PC-3 (cell line): ENCODE results near the gene NALCN. TPM values are rescaled to one million over a fixed set of nuclear protein-coding genes. Genes with fewer than 3 reads are reported as not detected.

Experiments
- ATAC-seq: fragments of 200-7000 bp; cut with Tn5 transposase; 2 replicates; pipeline ENCODE4 v1.9.1; 2020; ENCODE audit warnings: mild to moderate bottlenecking, moderate library complexity
- BruUV-seq: library from RNA; stranded (reverse); fragments of 400-500 nt; replicated peaks from 2 replicates; lab custom pipeline; 2021; lab: Mats Ljungman, UMichigan
- CTCF ChIA-PET: fragments of 300-600 bp; sonication (Branson Sonifier 250); formaldehyde crosslinking; loops from one replicate; lab custom pipeline; 2022; ENCODE audit warnings: antibody characterized with exemption; lab: Charles Lee
- POLR2A ChIA-PET: fragments of 300-600 bp; sonication (Branson Sonifier 250); formaldehyde crosslinking; loops from one replicate; lab custom pipeline; 2022; ENCODE audit warnings: antibody characterized with exemption; ENCODE audit not compliant: unreplicated experiment; lab: Charles Lee
- DNase-seq: peaks from one replicate; pipeline ENCODE4 v3.0.0-alpha.2; 2015
- H2AFZ ChIP-seq: fragments of 300-600 bp; sonication (generic); 2 replicates; pipeline ENCODE4 v1.6.0; 2016; ENCODE audit warnings: antibody characterized with exemption, low read length
- H3F3A ChIP-seq: fragments of 300-600 bp; sonication (generic); one replicate; pipeline ENCODE4 v1.6.0; 2017; ENCODE audit warnings: antibody characterized with exemption, low read length, control low read depth, mild to moderate bottlenecking; ENCODE audit not compliant: unreplicated experiment
- H3K27ac ChIP-seq: fragments of 300-600 bp; sonication (generic); 2 replicates; pipeline ENCODE4 v1.5.1; 2016; ENCODE audit warnings: mild to moderate bottlenecking, low read length
- H3K27me3 ChIP-seq: fragments of 300-600 bp; sonication (generic); 2 replicates; pipeline ENCODE4 v1.6.1; 2016; ENCODE audit warnings: low read length, mixed read lengths
- H3K36me3 ChIP-seq: fragments of 300-600 bp; sonication (generic); 2 replicates; pipeline ENCODE4 v1.6.1; 2016; ENCODE audit warnings: low read depth, mixed run types, low read length, mixed read lengths
- H3K4me1 ChIP-seq: fragments of 300-600 bp; sonication (generic); 2 replicates; pipeline ENCODE4 v1.5.1; 2016; ENCODE audit warnings: low read length; ENCODE audit not compliant: insufficient read depth
- H3K4me2 ChIP-seq: fragments of 300-600 bp; sonication (generic); 2 replicates; pipeline ENCODE4 v1.6.0; 2016; ENCODE audit warnings: low read length
- H3K4me3 ChIP-seq: fragments of 300-600 bp; sonication (generic); 2 replicates; pipeline ENCODE4 v1.5.1; 2016; ENCODE audit warnings: mild to moderate bottlenecking, low read length, mixed read lengths
- H3K79me2 ChIP-seq: fragments of 300-600 bp; sonication (generic); 2 replicates; pipeline ENCODE4 v1.6.1; 2017; ENCODE audit warnings: low read length, mixed read lengths
- H3K9ac ChIP-seq: fragments of 300-600 bp; sonication (generic); 2 replicates; pipeline ENCODE4 v1.6.0; 2016; ENCODE audit warnings: mild to moderate bottlenecking, low read length
- H3K9me2 ChIP-seq: fragments of 300-600 bp; sonication (generic); replicated peaks from 2 replicates; pipeline ENCODE4 v1.6.1; 2016; ENCODE audit warnings: mixed run types, low read length, mixed read lengths
- H3K9me3 ChIP-seq: fragments of 300-600 bp; sonication (generic); 2 replicates; pipeline ENCODE4 v1.6.1; 2016; ENCODE audit warnings: low read length, mixed read lengths
- H4K20me1 ChIP-seq: fragments of 300-600 bp; sonication (generic); 2 replicates; pipeline ENCODE4 v1.6.1; 2016; ENCODE audit warnings: low read length, mixed read lengths
- EZH2 ChIP-seq: fragments of 300-600 bp; sonication (generic); IDR thresholded peaks from one replicate; pipeline ENCODE4 v1.6.1; 2017; ENCODE audit warnings: antibody characterized with exemption, mild to moderate bottlenecking, low read length; ENCODE audit not compliant: unreplicated experiment
- EZH2phosphoT487 ChIP-seq: fragments of 300-600 bp; sonication (generic); IDR thresholded peaks from 2 replicates; pipeline ENCODE4 v1.6.1; 2018; ENCODE audit warnings: mild to moderate bottlenecking, antibody characterized with exemption, low read length, borderline replicate concordance
- intact Hi-C: fragments of 100-400 bp; cut with micrococcal nuclease; formaldehyde crosslinking; loops from 2 replicates; pipeline ENCODE4 v1.9.0; 2023
- total RNA-seq: library from RNA; depleted of rRNA; stranded (reverse); fragments of >200 nt; gene quantifications from 2 replicates; pipeline ENCODE4 v1.2.3, GENCODE V29; 2014
- TF ChIP-seq, protein P1 (sequence below): fragments of 300-600 bp; sonication (generic); conservative IDR thresholded peaks from 2 replicates; pipeline ENCODE4 v1.5.1; 2017; ENCODE audit warnings: antibody characterized with exemption, low read depth, mild to moderate bottlenecking, low read length

NALCN gene
- total RNA-seq, 1 experiment from 2014 or later, result 11.8 TPM

DNA sequence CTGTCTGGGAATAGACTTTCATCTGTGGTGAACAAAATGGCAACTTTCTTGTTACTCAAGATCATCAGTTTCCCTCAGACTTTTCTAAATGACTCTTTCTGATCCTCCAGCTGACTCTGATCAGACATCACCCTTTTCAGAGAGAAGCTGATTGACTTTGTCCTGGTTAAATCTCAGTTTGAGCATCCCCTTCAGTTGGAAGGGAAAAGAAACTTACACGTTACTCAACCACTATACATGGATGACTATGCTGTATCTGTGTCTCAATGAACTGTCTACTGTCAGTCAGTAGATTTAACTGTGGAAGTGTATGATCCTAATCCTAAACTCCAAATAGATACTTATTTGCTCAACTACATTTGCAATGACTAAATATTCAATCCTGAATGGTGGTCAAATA lies 118.5 kb downstream of the NALCN start:
- ChIA-PET CTCF (no interaction called here), POLR2A (no interaction called here)
- BruUV-seq, result no TSS peak
- no peaks in the 10 kb centered on the region for H3K9me3 ChIP-seq
- intact Hi-C loops, result loop anchor here (1.0 to 5.0 kb wide), 2 partner anchors 146 to 155 kb away; partner anchors contain the start of gene ITGBL1
- no peaks in the 10 kb centered on the region for H3K9me2 ChIP-seq
- H3K9ac ChIP-seq, result no peak overlapping the region
- no peaks in the 10 kb centered on the region for H3K36me3 ChIP-seq
- H3K27me3 ChIP-seq, result no peaks in the 10 kb centered on the region
- H3F3A ChIP-seq, result no peaks in the 10 kb centered on the region
- no peak overlapping the region for H3K27ac ChIP-seq
- no peaks in the 10 kb centered on the region for H4K20me1 ChIP-seq
- H3K4me2 ChIP-seq, result no peak overlapping the region
- TF ChIP-seq, protein P1, sequence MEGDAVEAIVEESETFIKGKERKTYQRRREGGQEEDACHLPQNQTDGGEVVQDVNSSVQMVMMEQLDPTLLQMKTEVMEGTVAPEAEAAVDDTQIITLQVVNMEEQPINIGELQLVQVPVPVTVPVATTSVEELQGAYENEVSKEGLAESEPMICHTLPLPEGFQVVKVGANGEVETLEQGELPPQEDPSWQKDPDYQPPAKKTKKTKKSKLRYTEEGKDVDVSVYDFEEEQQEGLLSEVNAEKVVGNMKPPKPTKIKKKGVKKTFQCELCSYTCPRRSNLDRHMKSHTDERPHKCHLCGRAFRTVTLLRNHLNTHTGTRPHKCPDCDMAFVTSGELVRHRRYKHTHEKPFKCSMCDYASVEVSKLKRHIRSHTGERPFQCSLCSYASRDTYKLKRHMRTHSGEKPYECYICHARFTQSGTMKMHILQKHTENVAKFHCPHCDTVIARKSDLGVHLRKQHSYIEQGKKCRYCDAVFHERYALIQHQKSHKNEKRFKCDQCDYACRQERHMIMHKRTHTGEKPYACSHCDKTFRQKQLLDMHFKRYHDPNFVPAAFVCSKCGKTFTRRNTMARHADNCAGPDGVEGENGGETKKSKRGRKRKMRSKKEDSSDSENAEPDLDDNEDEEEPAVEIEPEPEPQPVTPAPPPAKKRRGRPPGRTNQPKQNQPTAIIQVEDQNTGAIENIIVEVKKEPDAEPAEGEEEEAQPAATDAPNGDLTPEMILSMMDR, result no peak
- TF ChIP-seq EZH2phosphoT487, result no peak
- TF ChIP-seq EZH2, result no peak
- no peak overlapping the region for H3K4me3 ChIP-seq
- no peak for DNase-seq
- no peaks in the 10 kb centered on the region for H3K79me2 ChIP-seq
- H3K4me1 ChIP-seq, result no peaks in the 10 kb centered on the region
- no peak for ATAC-seq
- H2AFZ ChIP-seq, result no peak overlapping the region

DNA sequence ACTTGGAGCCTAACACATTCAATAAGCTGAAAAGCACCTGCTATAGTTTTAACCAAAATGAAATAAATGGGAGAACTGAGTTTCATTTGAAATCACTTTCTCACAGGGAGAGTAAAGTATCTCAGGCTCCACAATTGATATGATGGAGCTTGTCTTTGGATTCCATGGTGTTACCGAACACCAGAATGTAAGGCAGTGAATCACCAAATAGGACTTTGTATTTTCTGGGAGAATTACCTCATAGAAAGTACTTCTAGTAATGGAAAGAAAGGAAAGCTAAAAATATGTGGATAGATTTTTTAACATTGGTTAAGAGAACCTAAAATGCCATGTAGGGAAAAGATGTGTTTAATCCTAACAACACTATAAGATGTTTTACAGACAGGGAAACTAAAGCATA lies 123.6 kb downstream of the NALCN start:
- no peaks in the 10 kb centered on the region for H3K27me3 ChIP-seq
- no peak for DNase-seq
- no peaks in the 10 kb centered on the region for H3K9me2 ChIP-seq
- no peaks in the 10 kb centered on the region for H3K4me1 ChIP-seq
- TF ChIP-seq EZH2 (no peak), EZH2phosphoT487 (no peak)
- TF ChIP-seq, protein P1, result no peak
- H4K20me1 ChIP-seq, result no peaks in the 10 kb centered on the region
- POLR2A ChIA-PET, result no interaction called here
- no peaks in the 10 kb centered on the region for H3K9me3 ChIP-seq
- no TSS peak for BruUV-seq
- no peak overlapping the region for H3K9ac ChIP-seq
- ATAC-seq, result no peak
- no peaks in the 10 kb centered on the region for H3K79me2 ChIP-seq
- no peak overlapping the region for H3K27ac ChIP-seq
- no peak overlapping the region for H2AFZ ChIP-seq
- CTCF ChIA-PET, result no interaction called here
- intact Hi-C loops, result no loop called here
- no peaks in the 10 kb centered on the region for H3K36me3 ChIP-seq
- H3F3A ChIP-seq, result no peaks in the 10 kb centered on the region
- H3K4me2 ChIP-seq, result no peak overlapping the region
- no peak overlapping the region for H3K4me3 ChIP-seq

DNA sequence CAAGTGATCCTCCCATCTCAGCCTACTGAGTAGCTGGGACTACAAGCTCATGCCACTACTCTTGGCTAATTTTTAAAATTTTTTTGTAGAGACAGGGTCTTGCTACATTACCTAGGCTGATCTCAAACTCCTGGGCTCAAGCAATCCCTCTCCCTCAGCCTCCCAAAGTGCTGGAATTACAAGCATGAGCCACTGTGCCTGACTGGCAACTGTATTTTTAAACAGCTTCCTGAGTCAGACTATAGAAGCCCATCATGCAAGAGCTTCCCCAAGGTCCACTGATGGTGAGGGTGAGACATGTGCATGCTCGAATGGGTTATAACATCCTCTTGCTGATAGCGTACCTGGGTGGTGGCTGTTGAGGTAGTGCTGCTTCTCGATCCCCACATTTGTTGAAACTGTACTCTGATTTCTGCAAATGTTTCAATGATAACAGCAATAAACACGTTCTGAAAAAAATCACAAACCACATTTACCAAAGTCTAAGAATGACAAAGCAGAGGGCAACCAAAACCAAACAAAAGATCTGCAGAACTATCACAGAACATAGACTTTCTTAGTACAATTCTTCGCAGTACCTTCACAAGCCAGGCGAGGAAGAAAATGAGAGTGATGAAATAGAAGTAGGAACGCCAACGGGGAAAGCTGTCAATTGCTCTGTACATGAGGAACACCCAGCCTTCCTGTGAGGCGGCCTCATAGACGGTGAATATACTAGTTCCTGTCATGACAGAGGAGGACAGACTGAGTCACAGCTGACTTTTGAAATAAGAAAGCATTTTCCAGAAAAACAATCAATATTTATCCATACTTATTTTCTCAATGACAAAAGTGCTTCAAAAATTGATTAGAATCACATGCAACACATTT lies 124.4 kb downstream of the NALCN start:
- TF ChIP-seq, protein P1, result no peak
- TF ChIP-seq EZH2 (no peak), EZH2phosphoT487 (no peak)
- Histone ChIP-seq H4K20me1 (no peaks in the 10 kb centered on the region), H3K27me3 (no peaks in the 10 kb centered on the region), H3K4me1 (no peaks in the 10 kb centered on the region), H3K27ac (no peak overlapping the region), H3K79me2 (no peaks in the 10 kb centered on the region), H3K9ac (no peak overlapping the region), H3F3A (no peaks in the 10 kb centered on the region), H3K4me3 (no peak overlapping the region), H2AFZ (no peak overlapping the region), H3K9me2 (no peaks in the 10 kb centered on the region), H3K4me2 (no peak overlapping the region), H3K9me3 (no peaks in the 10 kb centered on the region), H3K36me3 (no peaks in the 10 kb centered on the region)
- ATAC-seq, result no peak
- DNase-seq, result no peak
- BruUV-seq, result no TSS peak
- intact Hi-C loops, result no loop called here
- ChIA-PET POLR2A (no interaction called here), CTCF (interaction anchor here (0.6 kb wide), 1 partner anchor 75 kb away, joined by 3 read pairs; no protein-coding TSS in a partner anchor)
